ENCODE data around the gene STXBP5. TPM values are rescaled to one million over a fixed set of nuclear protein-coding genes. Genes with fewer than 3 reads are reported as not detected.

The STXBP5 gene
- total and polyA plus RNA-seq, 9 of the 15 experiments (the other 6 are each of a cell fraction or from before 2014, with no cell fraction given), result 23.3 to 172 (median 71.5) TPM

DNA sequence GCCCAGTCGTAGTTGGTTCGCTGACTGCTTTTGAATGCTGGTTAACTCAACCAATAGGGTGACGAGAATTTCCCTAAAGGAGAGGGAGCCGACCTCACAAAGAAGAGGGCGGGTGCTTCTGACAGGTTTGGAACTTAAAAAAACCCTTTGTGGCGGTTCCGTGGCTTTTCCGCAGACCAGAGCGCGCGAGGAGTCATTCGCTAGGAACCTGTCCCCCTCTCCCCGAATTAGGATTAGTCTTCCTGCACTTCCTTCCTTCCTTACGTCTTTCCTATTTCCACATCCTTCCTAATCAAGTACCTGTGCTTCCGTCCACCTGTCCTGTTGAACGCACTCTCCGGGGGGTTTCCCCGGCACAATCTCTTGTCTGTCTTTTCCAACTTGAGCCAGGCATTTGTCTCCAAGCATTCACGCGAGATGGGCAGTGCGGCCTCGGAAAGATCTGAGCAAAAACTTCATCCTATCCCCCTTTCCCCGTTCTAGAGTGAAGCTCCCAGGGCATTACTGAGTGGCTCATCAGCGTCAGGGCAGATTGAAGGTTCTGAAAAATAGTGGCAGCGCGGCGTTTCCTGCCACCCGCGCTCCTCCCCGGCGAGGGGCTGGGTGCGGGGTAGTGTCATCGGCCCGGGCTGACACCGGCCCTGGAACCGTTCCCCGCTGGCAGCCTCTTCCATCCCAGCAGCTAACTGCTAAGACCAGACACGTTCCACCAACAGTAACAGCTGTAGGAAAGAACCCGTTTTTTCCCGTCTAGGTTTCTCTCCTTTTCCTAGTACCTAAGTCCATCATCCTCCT is 1.5 kb upstream of the STXBP5 start (continued):
- TF ChIP-seq, protein P1, sequence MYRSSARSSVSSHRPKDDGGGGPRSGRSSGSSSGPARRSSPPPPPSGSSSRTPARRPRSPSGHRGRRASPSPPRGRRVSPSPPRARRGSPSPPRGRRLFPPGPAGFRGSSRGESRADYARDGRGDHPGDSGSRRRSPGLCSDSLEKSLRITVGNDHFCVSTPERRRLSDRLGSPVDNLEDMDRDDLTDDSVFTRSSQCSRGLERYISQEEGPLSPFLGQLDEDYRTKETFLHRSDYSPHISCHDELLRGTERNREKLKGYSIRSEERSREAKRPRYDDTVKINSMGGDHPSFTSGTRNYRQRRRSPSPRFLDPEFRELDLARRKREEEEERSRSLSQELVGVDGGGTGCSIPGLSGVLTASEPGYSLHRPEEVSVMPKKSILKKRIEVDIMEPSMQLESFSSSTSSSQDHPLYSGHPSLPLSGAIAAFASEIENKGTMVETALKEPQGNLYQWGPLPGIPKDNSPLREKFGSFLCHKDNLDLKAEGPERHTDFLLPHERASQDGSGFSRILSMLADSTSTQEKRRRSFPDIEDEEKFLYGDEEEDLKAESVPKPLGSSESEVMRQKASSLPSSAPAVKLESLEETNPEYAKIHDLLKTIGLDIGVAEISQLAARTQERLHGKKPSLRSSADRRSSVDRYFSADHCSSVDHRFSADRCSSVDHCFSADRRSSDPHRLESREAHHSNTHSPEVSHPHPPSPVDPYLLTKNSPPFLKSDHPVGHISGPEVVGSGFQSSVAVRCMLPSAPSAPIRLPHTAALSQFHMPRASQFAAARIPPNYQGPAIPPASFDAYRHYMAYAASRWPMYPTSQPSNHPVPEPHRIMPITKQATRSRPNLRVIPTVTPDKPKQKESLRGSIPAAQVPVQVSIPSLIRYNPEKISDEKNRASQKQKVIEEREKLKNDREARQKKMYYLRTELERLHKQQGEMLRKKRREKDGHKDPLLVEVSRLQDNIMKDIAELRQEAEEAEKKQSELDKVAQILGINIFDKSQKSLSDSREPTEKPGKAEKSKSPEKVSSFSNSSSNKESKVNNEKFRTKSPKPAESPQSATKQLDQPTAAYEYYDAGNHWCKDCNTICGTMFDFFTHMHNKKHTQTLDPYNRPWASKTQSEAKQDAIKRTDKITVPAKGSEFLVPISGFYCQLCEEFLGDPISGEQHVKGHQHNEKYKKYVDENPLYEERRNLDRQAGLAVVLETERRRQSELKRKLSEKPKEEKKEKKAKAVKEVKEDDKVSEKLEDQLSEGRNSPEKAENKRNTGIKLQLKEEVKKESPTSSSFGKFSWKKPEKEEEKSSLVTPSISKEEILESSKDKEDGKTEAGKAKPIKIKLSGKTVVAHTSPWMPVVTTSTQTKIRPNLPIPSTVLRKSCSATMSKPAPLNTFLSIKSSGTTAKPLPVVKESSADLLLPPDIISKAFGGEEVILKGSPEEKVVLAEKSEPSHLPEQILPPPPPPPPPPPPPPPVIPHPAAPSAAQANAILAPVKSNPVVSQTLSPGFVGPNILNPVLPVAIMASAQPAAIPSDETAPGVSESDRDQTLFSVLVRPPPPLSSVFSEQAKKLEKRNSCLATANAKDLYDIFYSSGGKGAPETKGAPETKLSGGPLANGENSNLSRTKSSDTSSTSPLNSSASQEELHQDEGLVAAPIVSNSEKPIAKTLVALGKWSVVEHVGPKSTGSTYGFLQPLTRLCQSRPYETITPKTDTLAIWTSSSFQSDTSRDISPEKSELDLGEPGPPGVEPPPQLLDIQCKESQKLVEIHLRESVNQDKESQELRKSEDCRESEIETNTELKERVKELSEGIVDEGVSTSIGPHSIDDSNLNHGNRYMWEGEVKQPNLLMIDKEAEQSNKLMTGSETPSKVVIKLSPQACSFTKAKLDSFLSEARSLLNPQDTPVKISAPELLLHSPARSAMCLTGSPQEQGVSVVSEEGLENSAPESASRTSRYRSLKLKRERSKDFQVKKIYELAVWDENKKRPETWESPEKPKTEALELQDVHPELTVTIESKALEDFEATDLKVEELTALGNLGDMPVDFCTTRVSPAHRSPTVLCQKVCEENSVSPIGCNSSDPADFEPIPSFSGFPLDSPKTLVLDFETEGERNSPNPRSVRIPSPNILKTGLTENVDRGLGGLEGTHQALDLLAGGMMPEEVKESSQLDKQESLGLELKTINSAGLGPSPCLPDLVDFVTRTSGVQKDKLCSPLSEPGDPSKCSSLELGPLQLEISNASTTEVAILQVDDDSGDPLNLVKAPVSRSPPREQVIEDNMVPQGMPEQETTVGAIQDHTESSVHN (IDR thresholded peaks at IDR 0.05; ENCODE audit: borderline replicate concordance in 1 of 2, low read depth in 1 of 2), result no peak
- TF ChIP-seq ZNF696 (CRISPR knock-in tag; conservative IDR thresholded peaks at IDR 0.05) (no peak), NFYB (IDR thresholded peaks at IDR 0.05; ENCODE audit: extremely low read depth, insufficient read length) (peak; percentile 54), ESRRA (IDR thresholded peaks at IDR 0.05; ENCODE audit: borderline replicate concordance, low read depth) (no peak; the same call in 1 of the 2 replicates), RCOR1 (IDR thresholded peaks at IDR 0.05; ENCODE audit: borderline replicate concordance in 1 of 2, low read depth in 2 of 2, low read length in 2 of 2) (peak in 1 of 2 experiments; percentile 43; a peak in 1 of 4 replicates), RBM25 (IDR thresholded peaks at IDR 0.05; ENCODE audit: low read depth, low read length, severe bottlenecking) (peak; percentile 98), ZC3H8 (IDR thresholded peaks at IDR 0.05) (no peak), RNF2 (IDR thresholded peaks at IDR 0.05) (peak; percentile 34; the same call in 1 of the 2 replicates), ZNF311 (CRISPR knock-in tag; IDR thresholded peaks at IDR 0.05) (no peak), DDX20 (tag; IDR thresholded peaks at IDR 0.05; ENCODE audit: low read depth) (no peak), TBP (optimal IDR thresholded peaks at IDR 0.05; ENCODE audit: low read depth, low read length) (peak; percentile 98), RAD21 (CRISPR knock-in tag; conservative IDR thresholded peaks at IDR 0.05 in 1 of 2, IDR thresholded peaks at IDR 0.05 in 1 of 2) (no peak; a peak in 2 of 4 replicates), ZNF444 (CRISPR knock-in tag; IDR thresholded peaks at IDR 0.05) (no peak)
- TF ChIP-seq, protein P2, sequence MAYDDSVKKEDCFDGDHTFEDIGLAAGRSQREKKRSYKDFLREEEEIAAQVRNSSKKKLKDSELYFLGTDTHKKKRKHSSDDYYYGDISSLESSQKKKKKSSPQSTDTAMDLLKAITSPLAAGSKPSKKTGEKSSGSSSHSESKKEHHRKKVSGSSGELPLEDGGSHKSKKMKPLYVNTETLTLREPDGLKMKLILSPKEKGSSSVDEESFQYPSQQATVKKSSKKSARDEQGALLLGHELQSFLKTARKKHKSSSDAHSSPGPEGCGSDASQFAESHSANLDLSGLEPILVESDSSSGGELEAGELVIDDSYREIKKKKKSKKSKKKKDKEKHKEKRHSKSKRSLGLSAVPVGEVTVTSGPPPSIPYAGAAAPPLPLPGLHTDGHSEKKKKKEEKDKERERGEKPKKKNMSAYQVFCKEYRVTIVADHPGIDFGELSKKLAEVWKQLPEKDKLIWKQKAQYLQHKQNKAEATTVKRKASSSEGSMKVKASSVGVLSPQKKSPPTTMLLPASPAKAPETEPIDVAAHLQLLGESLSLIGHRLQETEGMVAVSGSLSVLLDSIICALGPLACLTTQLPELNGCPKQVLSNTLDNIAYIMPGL (CRISPR knock-in tag; IDR thresholded peaks at IDR 0.05), result no peak
- TF ChIP-seq, protein P3, sequence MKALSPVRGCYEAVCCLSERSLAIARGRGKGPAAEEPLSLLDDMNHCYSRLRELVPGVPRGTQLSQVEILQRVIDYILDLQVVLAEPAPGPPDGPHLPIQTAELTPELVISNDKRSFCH (CRISPR knock-in tag; IDR thresholded peaks at IDR 0.05), result no peak
- TF ChIP-seq, protein P3 (tag; IDR thresholded peaks at IDR 0.05), result 0 out of 2 replicates have a peak, but pooled peaks have one; percentile 58

All from K562 (cell line).